Umbilical cord (tissue), 2 donors: ENCODE results near the gene UQCC3. TPM values are rescaled to one million over a fixed set of nuclear protein-coding genes. Genes with fewer than 3 reads are reported as not detected.
"Not testable (repeated sequence)": the region's sequence is repeated elsewhere in the genome, so short reads cannot be mapped to it uniquely, and the experiment has no call there.

Experiments
- DNase-seq: peaks from one replicate; pipeline ENCODE4 v3.0.0-alpha.2; 2015; ENCODE audit warnings: low spot score
- total RNA-seq: library from RNA; depleted of rRNA; stranded (reverse); fragments of >200 nt; gene quantifications from one replicate; pipeline ENCODE4 v1.2.3, GENCODE V29; 2014; ENCODE audit warnings: low replicate concordance; ENCODE audit not compliant: insufficient read depth

The UQCC3 gene, protein sequence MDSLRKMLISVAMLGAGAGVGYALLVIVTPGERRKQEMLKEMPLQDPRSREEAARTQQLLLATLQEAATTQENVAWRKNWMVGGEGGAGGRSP
- total RNA-seq = 2.9 TPM

DNA sequence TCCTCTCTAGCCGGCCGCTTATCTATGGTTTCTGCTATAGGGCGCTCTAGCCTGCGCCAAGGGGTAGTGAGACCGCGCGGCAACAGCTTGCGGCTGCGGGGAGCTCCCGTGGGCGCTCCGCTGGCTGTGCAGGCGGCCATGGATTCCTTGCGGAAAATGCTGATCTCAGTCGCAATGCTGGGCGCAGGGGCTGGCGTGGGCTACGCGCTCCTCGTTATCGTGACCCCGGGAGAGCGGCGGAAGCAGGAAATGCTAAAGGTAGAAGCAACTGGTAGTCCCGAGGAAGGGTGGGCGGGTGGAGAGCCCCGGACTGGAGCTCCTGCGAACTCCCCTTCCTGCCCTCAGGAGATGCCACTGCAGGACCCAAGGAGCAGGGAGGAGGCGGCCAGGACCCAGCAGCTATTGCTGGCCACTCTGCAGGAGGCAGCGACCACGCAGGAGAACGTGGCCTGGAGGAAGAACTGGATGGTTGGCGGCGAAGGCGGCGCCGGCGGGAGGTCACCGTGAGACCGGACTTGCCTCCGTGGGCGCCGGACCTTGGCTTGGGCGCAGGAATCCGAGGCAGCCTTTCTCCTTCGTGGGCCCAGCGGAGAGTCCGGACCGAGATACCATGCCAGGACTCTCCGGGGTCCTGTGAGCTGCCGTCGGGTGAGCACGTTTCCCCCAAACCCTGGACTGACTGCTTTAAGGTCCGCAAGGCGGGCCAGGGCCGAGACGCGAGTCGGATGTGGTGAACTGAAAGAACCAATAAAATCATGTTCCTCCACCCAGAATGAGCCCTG, at the start of gene UQCC3, which contains the start of gene LBHD1:
Gene UQCC3, plus strand, starts transcription at position 66 of the 782 bp plus-strand sequence. Its CDS starts 73 bp downstream, at position 139.
Gene LBHD1, minus strand, starts transcription at position 660 of the 782 bp plus-strand sequence. CDS start 2,236 bp downstream, outside the sequence.
- DNase-seq = peak; percentile 88

DNA sequence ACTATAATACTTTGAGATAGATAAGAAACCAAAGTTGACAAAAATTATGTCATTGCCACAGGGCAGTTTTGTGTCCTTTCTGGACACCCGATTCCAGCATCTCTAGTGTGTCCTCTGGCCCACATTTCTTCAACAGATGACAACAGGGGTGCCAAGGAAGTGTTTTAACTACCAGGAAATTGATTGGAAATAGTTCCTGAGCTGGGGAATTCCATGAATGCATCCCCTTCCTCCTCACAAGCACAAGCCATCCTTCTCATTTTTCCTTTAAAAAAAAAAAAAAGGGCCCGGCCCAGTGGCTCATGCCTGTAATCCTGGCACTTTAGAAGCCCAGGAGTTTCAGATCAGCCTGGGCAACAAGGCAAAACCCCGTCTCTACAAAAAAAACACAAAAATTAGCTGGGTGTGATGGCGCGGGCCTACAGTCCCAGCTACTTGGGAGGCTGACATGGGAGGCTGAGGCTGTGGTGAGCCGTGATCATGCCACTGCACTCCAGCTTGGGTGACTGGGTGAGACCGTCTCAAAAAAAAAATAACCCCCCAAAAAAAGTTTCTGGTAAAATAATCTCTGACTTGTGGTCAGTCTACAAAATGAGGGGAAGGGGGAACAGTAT, 48.9 kb upstream of the UQCC3 start:
- DNase-seq = no peak

DNA sequence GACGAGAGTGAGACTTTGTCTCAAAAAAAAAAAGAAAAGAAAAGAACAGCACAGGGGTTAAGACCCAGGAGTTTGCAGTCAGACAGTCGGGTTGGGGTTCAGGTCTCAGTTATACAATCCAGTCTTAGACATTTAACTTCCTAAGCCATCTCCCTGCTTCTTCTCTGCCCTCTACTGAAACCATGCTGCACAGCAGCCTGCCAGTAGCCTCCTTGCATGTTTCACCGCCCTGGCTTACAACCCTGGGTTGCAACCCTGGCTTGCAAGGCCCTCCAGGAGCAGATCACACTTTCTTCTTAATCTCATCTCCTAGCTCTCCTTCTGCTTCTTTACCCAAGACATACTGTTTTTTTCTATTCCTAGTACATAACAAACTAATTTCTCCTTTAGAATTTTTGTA, 43.8 kb upstream of the UQCC3 start:
- DNase-seq = no peak

DNA sequence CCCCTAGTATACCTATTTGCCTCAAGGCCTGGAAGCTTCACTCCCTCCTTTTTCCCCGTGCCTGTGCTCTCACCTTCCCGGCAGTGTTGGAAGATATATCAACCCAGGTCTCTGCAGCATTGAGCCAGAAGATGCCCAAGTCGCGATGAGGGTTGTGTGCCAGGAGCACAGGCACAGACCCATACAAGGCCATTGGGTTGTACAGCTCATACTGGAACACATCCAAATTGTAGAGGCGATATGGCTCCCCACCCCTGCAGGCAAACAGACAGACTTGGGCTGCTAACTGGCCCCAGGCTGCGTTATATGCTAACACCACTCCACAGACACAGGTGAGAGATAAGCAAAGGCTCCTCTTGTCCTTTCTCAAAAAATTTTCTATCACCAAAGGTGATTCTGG, 39.0 kb upstream of the UQCC3 start:
- no peak for DNase-seq

DNA sequence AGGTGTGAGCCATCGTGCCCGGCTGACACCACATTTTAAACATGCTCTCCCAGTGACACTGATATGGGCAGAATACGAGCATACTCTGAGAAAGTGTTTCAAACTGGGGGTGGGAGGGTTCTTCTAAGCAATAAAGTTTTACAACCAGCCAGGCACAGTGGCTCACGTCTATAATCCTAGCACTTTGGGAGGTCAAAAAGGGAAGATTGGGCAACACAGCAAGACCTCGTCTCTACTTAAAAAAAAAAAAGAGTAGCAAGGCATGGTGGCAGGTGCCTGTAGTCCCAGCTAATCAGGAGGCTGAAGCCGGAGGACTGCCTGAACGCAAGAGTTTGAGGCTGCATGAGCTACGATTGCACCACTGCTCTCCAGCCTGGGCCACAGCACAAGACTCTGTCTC, 27.3 kb upstream of the UQCC3 start:
- DNase-seq = no peak

DNA sequence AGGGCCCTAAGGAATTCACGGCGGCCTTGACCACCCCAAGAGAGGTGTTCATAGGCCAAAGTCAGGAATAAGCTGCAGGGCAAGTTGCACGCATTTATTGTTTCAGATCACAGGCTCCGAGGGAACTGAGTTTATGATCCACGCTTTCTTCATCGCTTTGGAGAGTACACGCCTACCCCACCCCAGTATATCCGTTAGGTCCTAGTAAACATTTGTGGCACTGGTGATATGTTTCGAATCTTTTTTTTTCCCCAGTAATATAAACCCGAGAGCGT, 25.9 kb upstream of the UQCC3 start:
- no peak for DNase-seq

DNA sequence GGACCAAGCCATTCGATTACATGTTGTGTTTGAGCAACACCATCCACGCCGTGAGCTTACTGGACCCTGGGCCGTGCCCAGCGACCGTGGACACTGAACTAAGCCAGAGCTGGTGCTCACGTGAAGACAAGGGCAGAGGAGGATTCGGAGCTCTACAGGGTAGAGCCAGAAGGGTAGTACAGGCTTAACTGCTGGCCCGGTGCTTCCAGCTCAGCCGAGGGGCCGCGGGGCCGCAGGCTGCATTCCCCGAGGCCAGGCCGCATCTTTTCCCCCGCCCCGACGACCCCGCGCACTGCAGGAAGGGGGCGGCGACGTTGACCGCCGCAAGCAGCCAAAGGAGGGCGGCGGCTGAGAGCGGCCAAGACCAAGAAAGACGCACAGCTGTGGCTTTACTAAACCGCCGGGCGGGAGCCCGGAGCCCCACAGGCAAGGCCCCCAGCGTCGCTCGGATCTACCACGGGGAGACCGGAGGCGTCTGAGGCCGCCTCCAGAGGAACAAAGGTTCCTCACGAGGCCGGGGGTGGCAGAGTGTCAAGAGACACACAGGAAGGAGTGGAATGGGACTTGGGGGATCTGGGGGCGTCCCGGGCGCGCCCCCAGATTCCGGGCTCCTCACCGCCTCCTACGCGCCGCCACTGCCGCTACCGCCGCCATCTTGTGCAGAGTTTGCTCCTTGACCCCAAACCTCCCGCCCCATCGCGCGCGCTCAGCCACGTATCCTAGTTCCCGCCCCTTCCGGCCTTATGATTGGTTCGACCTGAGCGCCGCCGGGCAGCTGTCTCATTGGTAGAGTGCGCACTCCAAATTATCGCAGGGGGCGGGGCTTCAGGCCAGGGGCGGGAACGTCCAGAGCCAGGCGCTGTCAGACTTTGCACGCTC, 25.3 kb upstream of the UQCC3 start, which contains the start of gene GANAB:
Gene GANAB, minus strand, starts transcription at position 668 of the 879 bp plus-strand sequence. Its CDS starts 14 bp downstream, at position 654.
- peak; percentile 99 for DNase-seq

DNA sequence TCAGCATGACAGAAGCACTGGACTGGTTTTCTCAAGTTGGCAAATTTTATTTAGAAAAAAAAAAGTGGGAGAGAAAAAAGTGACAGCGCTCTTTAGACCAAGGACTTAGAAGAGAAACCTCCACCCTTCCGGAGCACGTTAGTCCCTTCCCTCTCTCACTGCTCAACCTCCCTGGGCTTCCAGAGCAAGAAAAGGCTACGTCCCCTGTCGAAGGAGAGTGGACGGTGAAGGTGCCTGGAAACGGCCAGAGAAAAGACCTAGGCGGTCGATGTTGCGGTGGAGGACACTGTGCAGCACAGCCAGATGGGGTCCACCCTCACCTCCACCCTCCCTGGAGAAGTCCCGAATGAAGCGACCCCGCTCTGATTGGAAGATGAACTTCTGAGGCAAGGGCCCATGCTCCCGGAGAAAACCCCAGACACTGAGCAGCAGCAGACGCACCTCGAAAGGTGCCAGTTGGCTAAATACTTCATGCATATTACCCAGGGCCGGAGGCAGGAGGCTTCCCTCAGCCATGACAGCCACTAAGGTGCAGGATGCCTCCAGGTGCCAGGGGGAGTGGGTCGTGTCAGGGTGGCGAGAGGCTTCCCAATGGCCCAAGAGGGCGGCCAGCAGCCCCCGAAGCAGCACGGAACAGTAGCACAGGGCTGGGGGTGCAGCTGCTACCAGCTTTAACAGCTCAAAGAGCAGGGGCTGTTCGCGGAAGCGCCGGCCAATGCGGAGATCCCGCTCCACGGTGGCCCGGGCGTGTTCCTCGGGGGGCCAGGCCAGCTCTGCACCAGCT, 24.5 kb upstream of the UQCC3 start:
- DNase-seq = no peak

DNA sequence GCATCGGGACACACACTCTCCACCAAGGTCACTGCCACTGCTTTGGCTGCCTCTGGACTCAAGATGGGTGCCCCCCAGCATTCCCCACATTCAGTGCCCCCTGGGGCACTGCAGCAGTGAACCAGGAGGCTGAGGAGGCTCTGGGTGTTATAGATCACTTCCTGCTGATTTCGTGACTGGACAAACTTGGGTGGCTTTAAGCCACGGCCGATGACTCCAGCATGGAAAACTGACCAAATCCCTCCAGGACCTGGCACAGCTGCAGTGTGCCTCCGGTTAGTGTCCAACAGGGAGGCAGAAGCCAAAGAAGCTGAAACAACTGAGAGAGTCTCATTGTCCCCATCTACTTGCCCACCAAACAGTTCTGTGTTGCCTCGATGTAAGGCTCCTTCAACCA, 23.9 kb upstream of the UQCC3 start:
- no peak for DNase-seq

DNA sequence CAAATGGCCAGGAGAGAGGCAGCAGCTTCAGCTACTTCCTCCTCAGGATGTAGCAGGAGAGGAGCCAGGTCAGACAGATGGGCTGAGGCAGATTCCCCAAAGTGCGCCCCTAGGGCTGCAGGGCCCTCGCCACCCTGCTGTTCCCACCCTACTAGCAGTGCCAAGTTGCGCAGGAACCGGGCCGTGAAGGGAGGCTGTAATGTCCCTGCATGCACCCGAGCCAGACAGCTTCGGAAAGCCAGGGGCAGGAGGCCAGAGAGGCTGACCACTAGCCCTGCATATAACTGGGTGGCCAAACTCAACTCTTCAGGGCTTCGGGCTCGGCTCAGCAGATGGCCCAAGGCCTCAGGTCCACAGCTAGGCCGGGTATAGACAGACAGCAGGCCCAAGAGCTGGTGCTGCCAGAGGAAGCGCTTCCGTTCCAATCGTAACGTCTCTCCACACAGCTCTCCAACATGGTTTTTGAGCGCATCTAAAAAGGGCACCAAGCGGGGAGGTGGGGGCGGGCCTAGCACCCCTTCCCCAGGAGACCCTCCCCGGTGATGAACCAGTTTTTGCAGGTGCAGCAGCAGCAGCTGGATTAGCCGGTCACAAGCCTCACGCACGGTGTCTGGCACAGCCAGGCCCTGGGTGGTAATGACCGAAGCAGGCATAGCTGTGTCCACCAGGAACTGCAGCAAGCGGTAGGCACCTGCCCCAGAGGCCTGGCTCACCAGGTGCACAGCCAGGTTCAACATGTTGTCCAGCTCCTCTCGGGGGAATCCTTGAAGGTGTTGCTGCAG, 23.1 kb upstream of the UQCC3 start:
- no peak for DNase-seq

DNA sequence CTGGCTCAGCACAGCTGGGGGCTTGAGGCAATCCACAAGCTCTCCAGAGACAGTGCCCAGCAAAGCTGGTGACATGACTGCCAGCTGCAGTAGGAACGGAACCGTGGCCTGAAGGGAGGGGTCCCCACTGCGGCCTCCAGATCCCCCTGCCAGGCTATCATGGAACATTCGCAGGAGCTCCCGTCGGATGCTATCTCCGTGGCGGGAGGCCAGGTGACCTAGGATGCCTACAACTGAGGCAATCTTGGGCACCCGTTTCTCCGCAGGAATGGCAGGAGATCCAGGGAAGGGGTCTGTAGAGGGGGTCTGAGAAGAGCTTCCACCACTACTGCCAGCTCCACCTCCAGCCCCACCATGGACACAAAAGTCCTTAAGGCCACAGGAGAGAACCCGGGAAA, 22.5 kb upstream of the UQCC3 start:
- DNase-seq = no peak

DNA sequence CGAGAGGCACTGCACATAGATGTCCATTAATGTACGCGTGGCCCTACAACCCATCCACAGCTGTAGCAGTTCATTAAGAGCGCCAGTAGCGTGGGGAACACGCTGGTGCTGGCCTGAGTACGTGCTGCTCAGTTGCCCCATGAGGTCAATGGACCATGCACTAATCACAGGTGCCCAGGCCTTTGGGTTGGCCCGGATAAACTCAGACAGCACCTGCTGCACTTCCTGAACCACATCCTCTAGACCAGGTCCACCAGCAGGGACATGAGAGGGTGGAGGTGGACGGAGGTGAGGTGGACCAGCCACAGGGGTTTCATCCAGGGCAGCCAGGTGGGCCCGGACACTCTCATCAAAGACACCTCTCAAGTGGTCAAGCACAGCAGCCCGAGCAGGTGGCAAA, 22.0 kb upstream of the UQCC3 start:
- no peak for DNase-seq

DNA sequence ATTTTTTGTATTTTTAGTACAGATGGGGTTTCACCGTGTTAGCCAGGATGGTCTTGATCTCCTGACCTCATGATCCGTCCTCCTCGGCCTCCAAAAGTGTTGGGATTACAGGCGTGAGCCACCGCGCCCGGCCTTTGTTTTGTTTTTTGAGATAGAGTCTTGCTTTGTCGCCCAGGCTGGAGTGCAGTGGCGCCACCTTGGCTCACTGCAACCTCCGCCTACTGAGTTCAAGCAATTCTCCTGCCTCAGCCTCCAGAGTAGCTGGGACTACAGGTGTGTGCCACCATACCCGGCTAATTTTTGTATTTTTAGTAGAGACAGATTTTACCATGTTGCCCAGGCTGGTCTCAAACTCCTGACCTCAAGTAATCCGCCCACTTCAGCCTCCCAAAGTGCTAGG, 21.2 kb upstream of the UQCC3 start:
- not testable (repeated sequence) for DNase-seq

DNA sequence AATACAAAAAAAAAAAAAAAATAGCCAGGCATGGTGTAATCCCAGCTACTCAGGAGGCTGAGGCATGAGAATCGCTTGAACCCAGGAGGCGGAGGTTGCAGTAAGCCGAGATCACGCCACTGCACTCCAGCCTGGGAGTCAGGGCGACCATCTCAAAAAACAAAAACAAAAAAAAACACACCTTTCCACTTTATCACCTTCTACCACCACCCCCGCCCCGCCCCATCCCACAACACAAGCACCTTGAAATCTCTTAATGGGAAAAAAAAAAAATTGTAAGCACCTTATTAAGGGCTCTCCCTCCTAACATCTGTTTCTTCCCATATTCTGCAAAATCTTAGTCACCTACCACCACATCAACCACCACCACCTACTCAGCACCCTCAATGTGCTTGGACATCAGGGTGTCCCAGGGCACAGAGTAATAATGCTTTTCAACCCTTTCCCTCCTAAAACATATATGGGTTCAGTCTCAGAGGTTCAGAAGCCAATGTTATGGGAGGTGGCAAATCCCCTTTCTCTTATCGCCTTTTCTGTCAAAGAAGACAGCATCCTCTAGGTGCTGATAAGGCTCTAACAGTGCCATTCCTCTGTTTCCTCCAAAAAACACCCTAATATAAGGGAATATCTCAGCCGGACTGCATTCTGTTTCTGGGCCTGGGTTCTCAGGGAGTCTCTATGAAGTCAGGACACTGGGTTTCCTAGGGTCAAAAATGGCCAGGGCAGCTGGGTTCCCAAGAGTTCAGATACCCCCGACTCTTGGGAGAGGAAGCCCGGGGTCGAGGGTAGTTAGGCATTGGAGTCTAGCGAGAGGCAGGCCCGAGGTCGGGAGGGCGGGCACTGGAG, 19.1 kb upstream of the UQCC3 start:
- no peak for DNase-seq

DNA sequence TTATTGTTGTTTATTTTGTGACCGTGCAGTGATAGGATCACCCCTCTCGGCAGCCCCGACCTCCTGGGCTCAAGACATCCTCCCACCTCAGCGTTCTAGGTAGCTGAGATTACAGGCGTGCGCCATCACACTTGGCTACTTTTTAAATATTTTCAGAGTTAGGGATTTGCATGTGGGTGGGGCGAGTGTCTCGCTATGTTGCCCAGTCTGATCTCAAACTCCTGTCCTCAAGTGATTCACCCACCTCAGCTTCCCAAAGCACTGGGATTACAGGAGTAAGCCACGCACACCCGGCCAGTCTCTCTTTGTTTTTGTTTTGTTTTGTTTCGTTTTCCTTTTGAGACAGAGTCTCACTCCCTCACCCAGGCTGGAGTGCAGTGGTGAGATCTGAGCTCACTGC, 17.2 kb upstream of the UQCC3 start:
- no peak for DNase-seq

DNA sequence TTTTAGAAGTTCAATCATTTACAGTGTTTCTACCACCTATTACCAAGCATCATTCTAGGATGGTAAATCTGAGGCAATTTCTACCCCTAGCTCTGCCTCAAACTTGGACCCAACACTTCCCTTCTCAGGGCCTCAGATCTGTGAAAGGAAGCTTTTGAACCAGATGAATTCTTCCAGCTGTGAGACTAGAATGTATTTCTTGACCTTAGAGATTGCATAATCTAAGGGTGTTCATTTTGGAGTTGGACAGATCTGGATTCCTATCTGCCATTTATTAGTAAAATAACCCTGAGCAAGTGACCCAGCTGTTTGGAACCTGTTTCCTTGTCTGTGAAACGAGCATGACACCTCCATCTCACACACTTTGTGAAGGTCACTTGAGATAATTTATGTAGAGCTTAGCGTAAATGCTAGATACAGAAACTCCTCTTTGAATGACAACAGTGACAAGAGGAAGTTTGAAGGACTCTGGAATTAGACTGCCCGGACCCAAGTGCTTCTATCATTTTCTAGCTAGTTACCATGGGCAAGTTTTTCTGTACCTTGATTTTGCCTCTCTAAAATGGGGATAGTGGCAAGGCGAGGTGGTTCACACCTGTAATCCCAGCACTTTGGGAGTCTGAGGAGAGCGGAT, 14.6 kb upstream of the UQCC3 start:
- DNase-seq = no peak

DNA sequence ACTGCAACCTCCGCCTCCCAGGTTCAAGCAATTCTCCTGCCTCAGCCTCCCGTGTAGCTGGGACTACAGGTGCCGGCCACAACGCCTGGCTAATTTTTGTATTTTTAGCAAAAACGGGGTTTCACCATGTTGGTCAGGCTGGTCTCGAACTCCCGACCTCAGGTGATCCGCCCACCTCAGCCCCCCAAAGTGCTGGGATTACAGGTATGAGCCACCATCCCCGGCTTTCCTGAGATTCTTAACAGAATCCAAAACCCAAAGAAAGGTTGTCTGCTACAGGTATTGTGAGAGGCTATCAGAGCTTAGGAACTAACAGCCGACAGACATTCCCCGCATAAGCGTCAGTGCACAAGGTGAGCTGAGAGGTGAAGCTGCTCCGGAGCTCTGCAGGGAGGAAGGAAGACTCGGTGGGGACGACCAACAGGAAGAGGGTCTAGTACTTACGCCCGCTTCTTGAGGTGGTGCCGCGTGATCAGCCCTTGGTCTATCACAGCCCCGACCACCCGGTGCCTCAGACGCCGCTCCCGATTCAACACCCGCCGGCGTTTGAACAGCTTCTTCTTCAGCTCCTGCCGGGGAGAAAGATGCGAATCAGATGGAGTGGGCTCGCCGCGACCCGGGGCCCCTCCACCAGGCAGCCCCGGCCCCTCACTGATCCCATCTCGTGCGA, 6.9 kb upstream of the UQCC3 start:
- no peak for DNase-seq

DNA sequence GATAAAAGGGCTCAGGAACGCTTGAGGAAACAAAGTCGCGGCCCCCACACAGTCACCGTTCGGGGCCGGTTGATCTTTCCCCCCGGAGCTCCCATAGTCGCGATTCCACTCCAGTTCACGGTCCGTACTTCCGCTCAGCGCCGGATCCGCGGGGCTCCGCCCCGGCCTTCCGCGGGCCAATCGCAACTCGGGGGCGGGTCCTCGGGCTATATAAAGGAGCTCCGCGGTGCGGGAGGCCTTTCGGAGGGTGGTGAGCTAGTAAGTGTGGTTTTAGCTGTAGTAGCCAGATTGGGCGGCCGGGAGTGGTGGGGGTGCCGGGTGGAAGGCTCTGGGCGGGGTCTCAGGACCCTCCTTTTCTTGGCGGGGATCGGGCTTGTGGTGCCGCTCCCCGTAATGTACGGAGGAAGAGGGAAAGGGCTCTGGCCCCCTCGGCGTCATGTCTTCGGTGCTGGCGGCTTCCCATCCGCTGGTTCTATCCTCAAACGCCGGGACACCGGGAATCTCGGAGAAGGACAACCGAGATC, 6.3 kb upstream of the UQCC3 start, which contains the start of the genes C11orf98 and CSKMT:
Gene C11orf98, minus strand, starts transcription at position 136 of the 524 bp plus-strand sequence. Its CDS starts 41 bp downstream, at position 95.
Gene CSKMT, plus strand, starts transcription at position 238 of the 524 bp plus-strand sequence. CDS start 568 bp downstream, outside the sequence.
- peak; percentile 96 for DNase-seq
